ENCODE measurements around the gene C12orf42. TPM values are rescaled to one million over a fixed set of nuclear protein-coding genes. Genes with fewer than 3 reads are reported as not detected.

Gene C12orf42
- total and polyA plus RNA-seq, 10 of the 15 experiments (the other 5 are each of a cell fraction or from before 2014, with no cell fraction given): 1.4 to 7.0 (median 2.4) TPM

- FAIRE-seq (no peak), DNase-seq (ENCODE audit: low read depth, low spot score) (no peak), ATAC-seq (peak; percentile 94)
- BruUV-seq (replicated peaks): no TSS peak
- H3K27ac ChIP-seq (ENCODE audit: control insufficient read depth, insufficient read depth): no peak overlapping the region
- no peak overlapping the region for H3K4me3 ChIP-seq
- no peaks in the 10 kb centered on the region for H4K20me1 ChIP-seq (ENCODE audit: control insufficient read depth, insufficient read depth)
- no peak overlapping the region for H3K9ac ChIP-seq (ENCODE audit: control insufficient read depth, insufficient read depth, low read length)
- H3K27me3 ChIP-seq (replicated peaks in 1 of 2; ENCODE audit: control insufficient read depth in 2 of 2, insufficient read depth in 2 of 2, low read length in 1 of 2): no peaks in the 10 kb centered on the region
- no peaks in the 10 kb centered on the region for H3K79me2 ChIP-seq (ENCODE audit: control insufficient read depth, insufficient read depth, low read length)
- 11% methylated on average over 15 of the region's 15 CpGs for WGBS (ENCODE audit: insufficient coverage, insufficient replicate concordance, low lambda C conversion rate, missing lambda C conversion rate)
- in situ Hi-C loops (cut with MboI) (loop anchor here (25.0 kb wide), 1 partner anchor 1593 kb away; no protein-coding TSS in a partner anchor), intact Hi-C loops (cut with micrococcal nuclease; ENCODE audit: unreplicated experiment) (loop anchor here (1.0 kb wide), 1 partner anchor 25 kb away; no protein-coding TSS in a partner anchor)
- H3K4me1 ChIP-seq (ENCODE audit: control insufficient read depth, insufficient read depth, low read length): peaks cover 8% of the 10 kb centered on the region
- CTCF ChIA-PET: interaction anchor here (0.6 to 5.2 kb wide), 10 partner anchors 8 to 647 kb away, joined by 3 to 42 read pairs (median 6); partner anchors contain the start of gene C12orf42
- H3K9me3 ChIP-seq (replicated peaks; ENCODE audit: control insufficient read depth, insufficient read depth, low read length): no peaks in the 10 kb centered on the region; the same call in 2 of the 3 replicates
- H2AFZ ChIP-seq (ENCODE audit: control insufficient read depth, low read depth, low read length): peak overlapping the region; percentile 52
- no peaks in the 10 kb centered on the region for H3K36me3 ChIP-seq (ENCODE audit: control insufficient read depth in 2 of 2, insufficient read depth in 2 of 2, low read length in 1 of 2)
- peak overlapping the region; percentile 60 for H3K4me2 ChIP-seq (ENCODE audit: control insufficient read depth, insufficient read depth)
- SMC1A ChIA-PET (ENCODE audit: uncharacterized antibody, unreplicated experiment): interaction anchor here (0.7 to 10.1 kb wide), 17 partner anchors 9 to 648 kb away, joined by 3 to 111 read pairs (median 5); no protein-coding TSS in a partner anchor
- RAD21 ChIA-PET (ENCODE audit: unreplicated experiment): interaction anchor here (0.7 to 3.9 kb wide), 13 partner anchors 10 to 651 kb away, joined by 3 to 34 read pairs (median 3); partner anchors contain the start of gene C12orf42
- POLR2A ChIA-PET: interaction anchor here (0.5 to 1.3 kb wide), 2 partner anchors 30 to 630 kb away, joined by 4 read pairs; no protein-coding TSS in a partner anchor
- no peak for TF ChIP-seq ZNF274 (IDR thresholded peaks at IDR 0.05; ENCODE audit: insufficient read depth, insufficient read length)
- no peak for TF ChIP-seq POLR2A (IDR thresholded peaks at IDR 0.05; ENCODE audit: low read depth, low read length)
- no peak for TF ChIP-seq RAD21 (IDR thresholded peaks at IDR 0.05; ENCODE audit: insufficient read depth, low read depth, low read length)
- no peak for TF ChIP-seq HDAC2 (IDR thresholded peaks at IDR 0.05)
- no peak for TF ChIP-seq DPF2 (IDR thresholded peaks at IDR 0.05)
- no peak for TF ChIP-seq STAT3 (IDR thresholded peaks at IDR 0.05; ENCODE audit: low read depth, low read length)
- no peak for TF ChIP-seq CBFB (IDR thresholded peaks at IDR 0.05; ENCODE audit: low read depth)
- peak; percentile 64 for TF ChIP-seq MTA2 (IDR thresholded peaks at IDR 0.05; ENCODE audit: low read depth)
- TF ChIP-seq SP1 (IDR thresholded peaks at IDR 0.05; ENCODE audit: low read depth, low read length): no peak
- no peak for TF ChIP-seq TAF1 (IDR thresholded peaks at IDR 0.05; ENCODE audit: borderline replicate concordance, low read depth, low read length)
- TF ChIP-seq ASH2L (IDR thresholded peaks at IDR 0.05; ENCODE audit: borderline replicate concordance, low read depth): no peak
- TF ChIP-seq SREBF2 (IDR thresholded peaks at IDR 0.05; ENCODE audit: low read length): no peak
- no peak for TF ChIP-seq CBX3 (IDR thresholded peaks at IDR 0.05; ENCODE audit: borderline replicate concordance, low read depth)
- no peak for TF ChIP-seq RFX5 (IDR thresholded peaks at IDR 0.05; ENCODE audit: low read depth, low read length)
- TF ChIP-seq CUX1 (IDR thresholded peaks at IDR 0.05; ENCODE audit: insufficient replicate concordance, low read depth, low read length): no peak
- TF ChIP-seq EP300 (IDR thresholded peaks at IDR 0.05; ENCODE audit: borderline replicate concordance in 1 of 2, control insufficient read depth in 1 of 2, low read depth in 2 of 2, low read length in 2 of 2): no peak; a peak in 1 of 4 replicates
- TF ChIP-seq BACH1 (IDR thresholded peaks at IDR 0.05; ENCODE audit: borderline replicate concordance): no peak
- no peak for TF ChIP-seq HDGF (IDR thresholded peaks at IDR 0.05)
- TF ChIP-seq ESRRA (IDR thresholded peaks at IDR 0.05; ENCODE audit: low read length): no peak
- TF ChIP-seq SPI1 (IDR thresholded peaks at IDR 0.05; ENCODE audit: borderline replicate concordance, insufficient read depth, low read depth, low read length): no peak
- no peak for TF ChIP-seq TCF7 (IDR thresholded peaks at IDR 0.05; ENCODE audit: borderline replicate concordance)
- no peak for TF ChIP-seq YY1 (IDR thresholded peaks at IDR 0.05; ENCODE audit: low read depth, low read length)
Observed at GRCh38 chr12:103530307-103531066, 34.7 kb upstream of the C12orf42 start.

Measured in GM12878 (cell line).